DND-41 (cell line): Measurements from ENCODE around the gene AUP1.

Experiments used
- CTCF ChIP-seq: IDR thresholded peaks from 2 replicates; pipeline ENCODE4 v1.5.1; 2012; ENCODE audit warnings: borderline replicate concordance, low read length, moderate library complexity, mild to moderate bottlenecking; ENCODE audit not compliant: poor library complexity, severe bottlenecking; ENCODE audit errors: extremely low read depth
- EZH2 ChIP-seq: IDR thresholded peaks from 3 replicates; pipeline ENCODE4 v1.6.1; 2012; ENCODE audit warnings: borderline replicate concordance, low read depth, mild to moderate bottlenecking, moderate library complexity, low read length, inconsistent platforms; ENCODE audit not compliant: severe bottlenecking

- TF ChIP-seq CTCF: no peak
- TF ChIP-seq EZH2: no peak
Measured at GRCh38 chr2:74536166-74536950, 6.9 kb upstream of the AUP1 start.
